Mucosa of rectum (tissue), 2 donors: Measurements from ENCODE around the gene NIPBL.

Experiments used
- H3K27ac ChIP-seq, 2 donors: one replicate each; pipeline ENCODE4 v1.7.0; 2013; ENCODE audit warnings: inconsistent platforms in 2 of 2, low read depth in 2 of 2, low read length in 2 of 2
- H3K27me3 ChIP-seq, 2 donors: one replicate each; pipeline ENCODE4 v1.7.0; 2013; ENCODE audit warnings: low read length in 2 of 2; ENCODE audit not compliant: control insufficient read depth in 2 of 2, insufficient read depth in 2 of 2
- H3K36me3 ChIP-seq, 2 donors: one replicate each; pipeline ENCODE4 v1.7.0; 2013; ENCODE audit warnings: low read length in 2 of 2; ENCODE audit not compliant: control insufficient read depth in 2 of 2, insufficient read depth in 2 of 2
- H3K4me1 ChIP-seq, 2 donors: one replicate each; pipeline ENCODE4 v1.7.0; 2013; ENCODE audit warnings: low read length in 2 of 2, mild to moderate bottlenecking in 1 of 2; ENCODE audit not compliant: control insufficient read depth in 2 of 2, insufficient read depth in 2 of 2
- H3K4me3 ChIP-seq, 2 donors: one replicate each; pipeline ENCODE4 v1.7.0; 2013; ENCODE audit warnings: low read length in 2 of 2
- H3K9ac ChIP-seq, 2 donors: one replicate each; pipeline ENCODE4 v1.7.0; 2013; ENCODE audit warnings: low read length in 2 of 2, low read depth in 1 of 2, mild to moderate bottlenecking in 1 of 2
- H3K9me3 ChIP-seq, 2 donors: one replicate each; pipeline ENCODE4 v1.7.0; 2013; ENCODE audit warnings: low read length in 2 of 2; ENCODE audit not compliant: control insufficient read depth in 2 of 2
- donor health status: healthy.
- donor health status: Normal muscosa, but diverticular disease.

NIPBL gene

DNA sequence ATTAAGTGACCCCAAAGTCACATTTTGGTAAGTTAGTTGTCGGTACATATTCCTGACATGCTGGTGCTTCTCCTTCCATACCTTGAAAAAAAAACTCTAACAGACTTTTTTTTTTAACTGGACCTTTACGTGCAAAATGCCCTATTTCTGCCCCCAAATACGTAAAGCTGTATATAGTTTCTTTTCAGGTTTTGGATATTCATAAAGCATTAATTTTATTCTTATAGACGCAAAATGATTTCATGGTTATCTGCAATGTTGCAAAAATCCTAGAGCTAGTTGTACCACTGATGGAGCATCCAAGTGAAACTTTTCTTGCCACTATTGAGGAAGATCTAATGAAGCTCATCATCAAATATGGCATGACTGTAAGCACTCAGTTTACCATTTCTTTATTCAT, 167.6 kb downstream of the NIPBL start:
- H3K9ac ChIP-seq: no peak overlapping the region
- H3K27me3 ChIP-seq: no peaks in the 10 kb centered on the region
- no peak overlapping the region for H3K27ac ChIP-seq
- peaks cover 27 to 46% of the 10 kb centered on the region in 2 donors for H3K36me3 ChIP-seq
- H3K9me3 ChIP-seq: no peaks in the 10 kb centered on the region
- no peaks in the 10 kb centered on the region for H3K4me1 ChIP-seq
- H3K4me3 ChIP-seq: no peak overlapping the region

GRCh38 chr5:37045703-37046102, 169.1 kb downstream of the NIPBL start:
- Histone ChIP-seq H3K9ac (no peak overlapping the region), H3K9me3 (no peaks in the 10 kb centered on the region)

GRCh38 chr5:37047947-37048346, 171.4 kb downstream of the NIPBL start:
- peaks cover 58 to 69% of the 10 kb centered on the region in 2 donors for H3K36me3 ChIP-seq
- H3K27me3 ChIP-seq: no peaks in the 10 kb centered on the region
- no peak overlapping the region for H3K9ac ChIP-seq
- H3K4me3 ChIP-seq: no peak overlapping the region
- H3K27ac ChIP-seq: no peak overlapping the region
- H3K4me1 ChIP-seq: no peaks in the 10 kb centered on the region
- no peaks in the 10 kb centered on the region for H3K9me3 ChIP-seq

More at GRCh38 chr5:37045703-37046102, 169.1 kb downstream of the NIPBL start:
- peaks cover 41 to 54% of the 10 kb centered on the region in 2 donors for H3K36me3 ChIP-seq
- H3K27ac ChIP-seq: no peak overlapping the region
- H3K4me3 ChIP-seq: no peak overlapping the region
- no peaks in the 10 kb centered on the region for H3K27me3 ChIP-seq
- H3K4me1 ChIP-seq: no peaks in the 10 kb centered on the region

GRCh38 chr5:37054391-37054790, 177.8 kb downstream of the NIPBL start:
- no peak overlapping the region for H3K27ac ChIP-seq
- H3K27me3 ChIP-seq: no peaks in the 10 kb centered on the region
- H3K9me3 ChIP-seq: no peaks in the 10 kb centered on the region
- H3K4me1 ChIP-seq: no peaks in the 10 kb centered on the region
- H3K9ac ChIP-seq: no peak overlapping the region
- peaks cover 50 to 67% of the 10 kb centered on the region in 2 donors for H3K36me3 ChIP-seq
- H3K4me3 ChIP-seq: no peak overlapping the region

DNA sequence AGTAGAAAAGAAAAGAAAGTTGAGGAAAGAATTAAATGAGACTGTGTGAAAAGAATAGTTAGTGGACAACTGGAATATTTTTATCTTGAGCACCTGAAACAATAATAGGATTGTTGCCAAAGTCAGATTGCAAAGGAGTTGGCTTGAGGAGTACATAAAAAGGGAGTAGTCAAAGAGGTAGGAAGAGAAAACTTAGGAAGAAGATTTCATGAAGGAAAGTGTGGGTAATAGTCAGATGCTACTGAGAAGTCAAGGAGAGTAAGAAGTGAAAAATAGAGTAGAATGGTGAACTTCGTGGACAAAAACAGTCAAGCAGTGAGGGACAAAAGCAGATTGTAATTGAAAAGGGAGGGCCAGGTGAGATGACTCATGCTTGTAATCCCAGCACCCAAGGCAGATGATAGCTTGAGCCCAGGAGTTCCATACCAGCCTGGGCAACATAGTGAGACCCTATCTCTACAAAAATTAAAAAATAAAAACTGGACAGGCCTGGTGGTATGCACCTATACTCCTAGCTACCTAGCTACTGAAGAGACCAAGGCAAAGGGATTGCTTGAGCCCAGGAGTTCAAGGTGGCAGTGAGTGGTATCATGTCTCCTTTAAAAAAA, 178.9 kb downstream of the NIPBL start:
- Histone ChIP-seq H3K36me3 (peaks cover 49 to 64% of the 10 kb centered on the region in 2 donors), H3K9me3 (no peaks in the 10 kb centered on the region), H3K4me3 (no peak overlapping the region), H3K9ac (no peak overlapping the region), H3K27ac (no peak overlapping the region), H3K27me3 (no peaks in the 10 kb centered on the region), H3K4me1 (no peaks in the 10 kb centered on the region)

DNA sequence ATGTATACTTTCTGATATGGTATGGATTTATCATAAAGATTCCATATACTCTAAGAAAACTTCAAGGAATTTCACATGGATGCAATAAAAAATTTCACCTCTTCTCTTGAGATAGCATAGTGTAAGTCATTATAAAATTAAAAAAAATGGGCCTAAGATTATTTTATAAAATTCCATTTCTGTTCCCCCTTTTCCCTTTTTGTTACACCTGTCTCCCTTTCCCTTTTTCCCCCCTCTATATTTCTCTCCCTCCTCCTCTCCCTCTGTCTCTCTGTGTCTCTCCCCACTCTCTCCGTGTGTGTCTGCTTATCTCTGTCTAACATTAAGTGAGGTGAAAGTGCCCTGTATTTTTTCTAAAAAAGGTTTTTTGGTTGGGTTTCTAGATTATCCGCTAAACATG, 180.2 kb downstream of the NIPBL start:
- H3K27me3 ChIP-seq: no peaks in the 10 kb centered on the region
- H3K9me3 ChIP-seq: no peaks in the 10 kb centered on the region
- H3K4me1 ChIP-seq: no peaks in the 10 kb centered on the region
- H3K36me3 ChIP-seq: peaks cover 45 to 61% of the 10 kb centered on the region in 2 donors
- H3K27ac ChIP-seq: no peak overlapping the region
- H3K9ac ChIP-seq: no peak overlapping the region
- no peak overlapping the region for H3K4me3 ChIP-seq

GRCh38 chr5:37060030-37060429, 183.5 kb downstream of the NIPBL start:
- H3K27me3 ChIP-seq: no peaks in the 10 kb centered on the region
- H3K4me1 ChIP-seq: no peaks in the 10 kb centered on the region
- peaks cover 39 to 53% of the 10 kb centered on the region in 2 donors for H3K36me3 ChIP-seq
- H3K9ac ChIP-seq: no peak overlapping the region
- no peaks in the 10 kb centered on the region for H3K9me3 ChIP-seq
- no peak overlapping the region for H3K4me3 ChIP-seq
- H3K27ac ChIP-seq: no peak overlapping the region

- no peak overlapping the region for H3K27ac ChIP-seq
- no peak overlapping the region for H3K9ac ChIP-seq
- peaks cover 31 to 45% of the 10 kb centered on the region in 2 donors for H3K36me3 ChIP-seq
- no peaks in the 10 kb centered on the region for H3K27me3 ChIP-seq
- no peaks in the 10 kb centered on the region for H3K9me3 ChIP-seq
- no peak overlapping the region for H3K4me3 ChIP-seq
- no peaks in the 10 kb centered on the region for H3K4me1 ChIP-seq
Measured at GRCh38 chr5:37063739-37064138, 187.2 kb downstream of the NIPBL start.

DNA sequence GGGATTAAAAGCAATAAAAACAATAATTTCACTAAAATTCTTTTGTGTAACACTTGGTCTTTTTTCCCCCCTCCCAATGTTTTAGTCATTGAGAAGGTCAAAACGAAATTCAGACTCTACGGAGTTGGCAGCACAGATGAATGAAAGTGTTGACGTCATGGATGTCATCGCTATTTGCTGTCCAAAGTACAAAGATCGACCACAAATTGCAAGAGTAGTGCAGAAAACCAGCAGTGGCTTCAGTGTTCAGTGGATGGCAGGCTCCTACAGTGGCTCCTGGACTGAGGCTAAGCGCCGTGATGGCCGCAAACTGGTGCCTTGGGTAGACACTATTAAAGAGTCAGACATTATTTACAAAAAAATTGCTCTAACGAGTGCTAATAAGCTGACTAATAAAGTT, 187.9 kb downstream of the NIPBL start:
- H3K9ac ChIP-seq: no peak overlapping the region
- no peaks in the 10 kb centered on the region for H3K4me1 ChIP-seq
- no peaks in the 10 kb centered on the region for H3K9me3 ChIP-seq
- no peak overlapping the region for H3K4me3 ChIP-seq
- no peak overlapping the region for H3K27ac ChIP-seq
- no peaks in the 10 kb centered on the region for H3K27me3 ChIP-seq
- H3K36me3 ChIP-seq: peaks cover 31 to 39% of the 10 kb centered on the region in 2 donors

GRCh38 chr5:37071487-37071886, 194.9 kb downstream of the NIPBL start:
- H3K9ac ChIP-seq: no peak overlapping the region
- no peaks in the 10 kb centered on the region for H3K27me3 ChIP-seq
- H3K36me3 ChIP-seq: peaks cover 0 to 2% of the 10 kb centered on the region in 2 donors
- H3K9me3 ChIP-seq: no peaks in the 10 kb centered on the region
- H3K27ac ChIP-seq: no peak overlapping the region
- H3K4me1 ChIP-seq: no peaks in the 10 kb centered on the region
- H3K4me3 ChIP-seq: no peak overlapping the region
